MM.1S (cell line): ENCODE measurements around the gene MMD.

Experiments used
- CTCF ChIP-seq: fragments of 300-600 bp; sonication (generic); IDR thresholded peaks from 2 replicates; pipeline ENCODE4 v1.5.1; 2016; ENCODE audit warnings: antibody characterized with exemption, low read length, mixed read lengths
- EZH2 ChIP-seq: fragments of 300-600 bp; sonication (generic); optimal IDR thresholded peaks from 2 replicates; pipeline ENCODE3; 2017; ENCODE audit warnings: low read depth, mild to moderate bottlenecking, antibody characterized with exemption, low read length, mixed read lengths
- EZH2phosphoT487 ChIP-seq: fragments of 300-600 bp; sonication (generic); IDR thresholded peaks from 2 replicates; pipeline ENCODE4 v1.6.1; 2018; ENCODE audit warnings: antibody characterized with exemption, low read length

- TF ChIP-seq CTCF (no peak), EZH2 (no peak), EZH2phosphoT487 (no peak)
These were observed 77.1 kb downstream of the MMD start for GRCh38 chr17:55344514-55344997.
